Smooth muscle cell (in vitro differentiated cells): ENCODE results near the gene CDC45. TPM values are rescaled to one million over a fixed set of nuclear protein-coding genes. Genes with fewer than 3 reads are reported as not detected.

ENCODE experiments used
- DNase-seq: peaks from one replicate; lab custom pipeline; 2025; ENCODE audit not compliant: unreplicated experiment; lab: John Stamatoyannopoulos, UW
- H2AFZ ChIP-seq: fragments of 200-600 bp; sonication (generic); 2 replicates; pipeline ENCODE4 v1.6.0; 2016; ENCODE audit warnings: antibody characterized with exemption, low read depth, mild to moderate bottlenecking
- H3F3A ChIP-seq: fragments of 200-600 bp; sonication (generic); 2 replicates; pipeline ENCODE4 v1.6.0; 2017; ENCODE audit warnings: antibody characterized with exemption, low read depth
- H3K27ac ChIP-seq: fragments of 200-600 bp; sonication (generic); 2 replicates; pipeline ENCODE4 v1.5.1; 2016; ENCODE audit warnings: low read depth, mild to moderate bottlenecking
- H3K27me3 ChIP-seq: fragments of 200-600 bp; sonication (generic); 2 replicates; pipeline ENCODE4 v1.6.1; 2016; ENCODE audit warnings: low read depth, mild to moderate bottlenecking
- H3K36me3 ChIP-seq: fragments of 200-600 bp; sonication (generic); 2 replicates; pipeline ENCODE4 v1.5.1; 2016; ENCODE audit warnings: low read depth
- H3K4me1 ChIP-seq: fragments of 200-600 bp; sonication (generic); 2 replicates; pipeline ENCODE4 v1.5.1; 2016; ENCODE audit warnings: low read depth
- H3K4me2 ChIP-seq: fragments of 200-600 bp; sonication (generic); 2 replicates; pipeline ENCODE4 v1.6.0; 2016; ENCODE audit warnings: mild to moderate bottlenecking
- H3K4me3 ChIP-seq: fragments of 200-600 bp; sonication (generic); 2 replicates; pipeline ENCODE4 v1.5.1; 2016; ENCODE audit warnings: mild to moderate bottlenecking
- H3K79me2 ChIP-seq: fragments of 200-600 bp; sonication (generic); 2 replicates; pipeline ENCODE4 v1.6.0; 2016; ENCODE audit warnings: low read depth, mild to moderate bottlenecking
- H3K9ac ChIP-seq: fragments of 200-600 bp; sonication (generic); 2 replicates; pipeline ENCODE4 v1.6.0; 2016; ENCODE audit warnings: low read depth
- H3K9me3 ChIP-seq: fragments of 200-600 bp; sonication (generic); replicated peaks from 2 replicates; pipeline ENCODE4 v1.5.1; 2016; ENCODE audit warnings: low read depth
- H4K20me1 ChIP-seq: fragments of 200-600 bp; sonication (generic); 2 replicates; pipeline ENCODE4 v1.6.0; 2016; ENCODE audit warnings: low read depth
- WGBS: methylation state at CpG from one replicate; pipeline ENCODE4 v1.1.7; 2016; ENCODE audit warnings: low lambda C conversion rate; 5-methylcytosine and 5-hydroxymethylcytosine counted together
- polyA plus RNA-seq: library from polyadenylated mRNA; unstranded; fragments of >200 nt; fragmentation: Nextera tagmentation; extraction: Ambion mirVana; gene quantifications from 2 replicates; pipeline ENCODE4 v1.2.1, GENCODE V29; 2016
- total RNA-seq: library from RNA; depleted of rRNA; stranded (reverse); fragments of >200 nt; gene quantifications from 2 replicates; pipeline ENCODE4 v1.2.3, GENCODE V29; 2014
- TF ChIP-seq, protein P1 (sequence below): fragments of 200-600 bp; sonication (generic); IDR thresholded peaks from 2 replicates; pipeline ENCODE4 v1.5.1; 2017; ENCODE audit warnings: borderline replicate concordance, mild to moderate bottlenecking, antibody characterized with exemption; ENCODE audit not compliant: insufficient read depth, poor library complexity, severe bottlenecking

Gene CDC45
- total and polyA plus RNA-seq, 2 experiments from 2014 or later: 9.3 to 13.7 TPM

DNA sequence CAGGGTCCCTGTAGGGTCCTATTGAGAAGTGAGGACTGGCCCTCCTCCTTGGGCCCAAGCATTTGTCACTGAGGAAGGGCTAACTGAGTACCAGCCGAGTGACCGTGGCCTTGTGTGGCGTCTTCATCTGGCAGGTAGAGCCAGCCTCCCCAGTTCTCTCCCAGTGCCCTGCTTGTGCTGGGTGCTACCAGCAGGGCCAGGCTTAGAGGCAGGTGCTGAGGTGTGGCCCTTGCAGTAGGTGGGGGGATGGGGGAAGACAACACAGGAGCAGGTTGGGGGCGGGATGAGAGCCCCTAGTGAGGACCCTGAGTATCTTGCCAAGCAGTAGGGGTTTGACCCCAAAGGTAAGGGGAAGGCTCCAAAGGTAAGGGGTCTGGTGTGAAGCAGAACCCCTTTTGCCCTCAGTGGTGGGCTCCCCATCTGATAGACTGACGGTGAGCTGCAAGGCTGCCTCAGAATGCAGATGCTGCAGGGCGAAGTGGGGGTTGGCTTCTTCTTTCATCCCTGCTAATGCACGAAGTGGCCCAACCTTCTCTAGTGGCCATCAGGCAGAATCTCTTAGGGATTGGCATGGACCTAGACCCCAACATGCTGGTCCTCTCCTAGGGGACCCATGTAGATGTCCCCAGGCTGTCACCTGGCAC lies 19.6 kb downstream of the CDC45 start:
- no peak for DNase-seq
- Histone ChIP-seq H3K27ac (no peak overlapping the region), H3K4me2 (no peak overlapping the region), H3K27me3 (no peaks in the 10 kb centered on the region), H3K4me1 (no peaks in the 10 kb centered on the region), H3K36me3 (no peaks in the 10 kb centered on the region), H2AFZ (no peak overlapping the region), H3K4me3 (no peak overlapping the region), H3K9ac (no peak overlapping the region), H3F3A (no peaks in the 10 kb centered on the region), H3K79me2 (no peaks in the 10 kb centered on the region), H3K9me3 (no peaks in the 10 kb centered on the region), H4K20me1 (no peaks in the 10 kb centered on the region)
- TF ChIP-seq, protein P1, sequence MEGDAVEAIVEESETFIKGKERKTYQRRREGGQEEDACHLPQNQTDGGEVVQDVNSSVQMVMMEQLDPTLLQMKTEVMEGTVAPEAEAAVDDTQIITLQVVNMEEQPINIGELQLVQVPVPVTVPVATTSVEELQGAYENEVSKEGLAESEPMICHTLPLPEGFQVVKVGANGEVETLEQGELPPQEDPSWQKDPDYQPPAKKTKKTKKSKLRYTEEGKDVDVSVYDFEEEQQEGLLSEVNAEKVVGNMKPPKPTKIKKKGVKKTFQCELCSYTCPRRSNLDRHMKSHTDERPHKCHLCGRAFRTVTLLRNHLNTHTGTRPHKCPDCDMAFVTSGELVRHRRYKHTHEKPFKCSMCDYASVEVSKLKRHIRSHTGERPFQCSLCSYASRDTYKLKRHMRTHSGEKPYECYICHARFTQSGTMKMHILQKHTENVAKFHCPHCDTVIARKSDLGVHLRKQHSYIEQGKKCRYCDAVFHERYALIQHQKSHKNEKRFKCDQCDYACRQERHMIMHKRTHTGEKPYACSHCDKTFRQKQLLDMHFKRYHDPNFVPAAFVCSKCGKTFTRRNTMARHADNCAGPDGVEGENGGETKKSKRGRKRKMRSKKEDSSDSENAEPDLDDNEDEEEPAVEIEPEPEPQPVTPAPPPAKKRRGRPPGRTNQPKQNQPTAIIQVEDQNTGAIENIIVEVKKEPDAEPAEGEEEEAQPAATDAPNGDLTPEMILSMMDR: no peak
- 96% methylated on average over 7 of the region's 7 CpGs for WGBS

DNA sequence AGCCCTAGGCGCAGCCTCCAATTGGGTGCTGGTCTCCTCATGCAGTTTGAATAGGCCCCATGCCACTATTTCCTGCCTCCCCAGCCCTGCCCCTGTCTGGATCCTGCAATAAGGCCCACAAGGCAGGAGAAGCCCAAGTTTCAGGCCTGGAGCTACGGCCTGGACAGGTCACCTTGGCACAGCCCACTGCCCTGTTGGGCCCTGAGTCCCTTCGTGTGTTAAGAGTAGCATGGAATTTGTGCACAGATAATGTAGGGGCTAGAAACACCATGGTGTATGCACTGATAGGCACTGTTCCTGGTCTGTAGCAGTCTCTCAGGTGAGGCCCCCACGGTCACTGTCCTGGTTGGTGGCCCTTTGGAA lies 20.1 kb downstream of the CDC45 start:
- H3K79me2 ChIP-seq: no peaks in the 10 kb centered on the region
- WGBS: 95% methylated on average over 4 of the region's 4 CpGs
- no peak overlapping the region for H3K4me3 ChIP-seq
- H4K20me1 ChIP-seq: no peaks in the 10 kb centered on the region
- H3K27ac ChIP-seq: no peak overlapping the region
- no peak overlapping the region for H3K9ac ChIP-seq
- no peaks in the 10 kb centered on the region for H3K4me1 ChIP-seq
- no peaks in the 10 kb centered on the region for H3K27me3 ChIP-seq
- H3K9me3 ChIP-seq: no peaks in the 10 kb centered on the region
- no peaks in the 10 kb centered on the region for H3K36me3 ChIP-seq
- TF ChIP-seq, protein P1: no peak
- H3K4me2 ChIP-seq: no peak overlapping the region
- no peak for DNase-seq
- no peaks in the 10 kb centered on the region for H3F3A ChIP-seq
- no peak overlapping the region for H2AFZ ChIP-seq

DNA sequence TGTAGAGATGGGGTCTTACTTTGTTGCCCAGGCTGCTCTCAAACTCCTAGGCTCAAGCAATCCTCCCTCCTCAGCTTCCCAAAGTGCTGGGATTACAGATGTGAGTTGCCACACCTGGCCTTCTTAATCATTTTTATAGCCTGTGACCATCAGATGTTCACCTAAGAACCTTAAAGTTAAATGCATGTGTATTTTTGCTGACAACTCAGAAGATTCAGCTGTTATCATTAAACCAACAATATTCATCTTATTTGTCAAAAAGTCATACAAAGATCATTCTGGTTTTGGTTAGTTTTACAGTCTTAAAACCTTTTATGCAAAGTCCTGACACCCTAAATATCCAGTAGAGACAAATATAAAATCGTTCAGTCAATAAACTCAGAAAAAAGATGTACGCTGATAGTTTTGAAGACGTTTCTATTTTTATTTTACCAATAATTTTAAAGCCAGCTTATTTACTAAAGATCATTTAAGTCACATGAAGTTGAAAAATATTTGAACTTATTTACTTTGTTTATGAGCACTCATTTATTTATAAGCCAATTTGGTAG lies 22.3 kb downstream of the CDC45 start:
- no peak overlapping the region for H2AFZ ChIP-seq
- H3K79me2 ChIP-seq: no peaks in the 10 kb centered on the region
- no peaks in the 10 kb centered on the region for H4K20me1 ChIP-seq
- TF ChIP-seq, protein P1: no peak
- WGBS: 95% methylated on average over 3 of the region's 3 CpGs
- no peak overlapping the region for H3K4me3 ChIP-seq
- H3K9ac ChIP-seq: no peak overlapping the region
- no peaks in the 10 kb centered on the region for H3K36me3 ChIP-seq
- DNase-seq: no peak
- H3F3A ChIP-seq: no peaks in the 10 kb centered on the region
- H3K27ac ChIP-seq: no peak overlapping the region
- no peaks in the 10 kb centered on the region for H3K4me1 ChIP-seq
- no peak overlapping the region for H3K4me2 ChIP-seq
- no peaks in the 10 kb centered on the region for H3K9me3 ChIP-seq
- no peaks in the 10 kb centered on the region for H3K27me3 ChIP-seq

DNA sequence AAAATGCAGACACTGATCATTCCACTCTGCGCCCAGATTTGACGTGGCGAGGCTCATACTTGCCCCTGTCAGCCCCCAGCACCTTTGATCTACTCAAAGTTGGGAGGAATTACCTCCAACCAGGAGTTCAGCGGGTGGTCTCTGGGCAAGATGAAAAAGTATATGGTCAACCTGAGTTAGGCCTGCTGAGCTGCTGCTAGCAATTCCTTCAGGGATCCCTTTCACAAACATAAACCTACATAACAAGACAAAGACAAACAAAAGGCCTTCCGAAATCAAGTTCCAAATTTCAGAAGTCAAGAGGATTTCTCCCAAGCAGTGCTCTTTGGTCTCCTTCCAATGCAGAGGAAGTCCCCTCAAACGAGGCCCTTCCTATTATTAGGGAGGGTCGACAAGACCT lies 23.6 kb downstream of the CDC45 start:
- H3K4me2 ChIP-seq: no peak overlapping the region
- no peaks in the 10 kb centered on the region for H3F3A ChIP-seq
- H3K27ac ChIP-seq: no peak overlapping the region
- no peaks in the 10 kb centered on the region for H3K4me1 ChIP-seq
- no peaks in the 10 kb centered on the region for H3K27me3 ChIP-seq
- no peak for DNase-seq
- 95% methylated on average over 7 of the region's 7 CpGs for WGBS
- no peaks in the 10 kb centered on the region for H3K36me3 ChIP-seq
- TF ChIP-seq, protein P1: no peak
- no peaks in the 10 kb centered on the region for H3K9me3 ChIP-seq
- H4K20me1 ChIP-seq: no peaks in the 10 kb centered on the region
- no peak overlapping the region for H2AFZ ChIP-seq
- H3K79me2 ChIP-seq: no peaks in the 10 kb centered on the region
- no peak overlapping the region for H3K4me3 ChIP-seq
- no peak overlapping the region for H3K9ac ChIP-seq
